HG03439 (cell line): Measurements from ENCODE around the gene CCDC90B.
"Not testable (repeated sequence)": the region's sequence is repeated elsewhere in the genome, so short reads cannot be mapped to it uniquely, and the experiment has no call there.

ENCODE experiments used
- ATAC-seq: cut with Tn5 transposase; IDR thresholded peaks from one replicate; pipeline ENCODE4 v1.9.1; 2021; ENCODE audit warnings: mild to moderate bottlenecking, moderate library complexity; ENCODE audit not compliant: unreplicated experiment

CCDC90B gene, protein sequence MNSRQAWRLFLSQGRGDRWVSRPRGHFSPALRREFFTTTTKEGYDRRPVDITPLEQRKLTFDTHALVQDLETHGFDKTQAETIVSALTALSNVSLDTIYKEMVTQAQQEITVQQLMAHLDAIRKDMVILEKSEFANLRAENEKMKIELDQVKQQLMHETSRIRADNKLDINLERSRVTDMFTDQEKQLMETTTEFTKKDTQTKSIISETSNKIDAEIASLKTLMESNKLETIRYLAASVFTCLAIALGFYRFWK

DNA sequence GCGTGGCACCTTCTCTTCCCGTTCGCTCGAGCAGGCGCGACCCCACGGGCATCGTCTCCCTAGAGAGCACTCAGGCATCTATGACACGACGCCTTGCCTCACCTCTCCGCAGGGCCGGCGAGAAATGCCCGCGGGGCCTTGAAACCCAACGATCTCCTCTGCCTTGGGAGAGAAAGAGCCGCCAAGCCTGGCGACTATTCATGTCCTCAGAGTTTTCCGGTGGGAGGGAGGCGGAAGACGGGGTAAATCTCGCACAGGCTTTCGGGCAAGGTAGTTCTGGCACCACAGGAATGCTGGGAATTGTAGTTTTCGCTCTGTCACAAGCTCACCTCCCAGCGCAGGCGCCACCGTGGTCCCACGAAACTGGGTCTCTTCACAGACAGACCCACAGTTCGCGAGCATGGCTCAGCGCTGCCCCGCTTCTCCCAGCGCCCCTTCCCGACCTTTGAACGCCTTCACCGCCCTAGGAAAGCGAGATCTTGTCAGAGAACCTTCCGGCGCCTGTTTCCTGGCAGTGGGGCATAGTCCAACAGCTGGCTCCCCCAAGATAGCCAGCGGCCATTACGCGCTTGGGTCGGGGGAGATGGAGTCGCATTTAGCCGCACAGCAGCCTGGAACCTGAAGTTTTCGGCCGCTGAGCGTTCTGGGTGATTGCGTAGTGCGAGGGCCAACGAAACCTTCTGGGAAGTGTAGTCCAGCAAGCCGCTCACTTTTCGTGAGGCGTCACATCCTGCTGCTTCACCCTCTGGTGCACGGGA lies at the start of gene CCDC90B:
CCDC90B (minus strand) TSS at position 597 of the 758 bp plus-strand sequence; CDS start at position 202, 395 bp downstream.
- ATAC-seq, result peak; percentile 93

DNA sequence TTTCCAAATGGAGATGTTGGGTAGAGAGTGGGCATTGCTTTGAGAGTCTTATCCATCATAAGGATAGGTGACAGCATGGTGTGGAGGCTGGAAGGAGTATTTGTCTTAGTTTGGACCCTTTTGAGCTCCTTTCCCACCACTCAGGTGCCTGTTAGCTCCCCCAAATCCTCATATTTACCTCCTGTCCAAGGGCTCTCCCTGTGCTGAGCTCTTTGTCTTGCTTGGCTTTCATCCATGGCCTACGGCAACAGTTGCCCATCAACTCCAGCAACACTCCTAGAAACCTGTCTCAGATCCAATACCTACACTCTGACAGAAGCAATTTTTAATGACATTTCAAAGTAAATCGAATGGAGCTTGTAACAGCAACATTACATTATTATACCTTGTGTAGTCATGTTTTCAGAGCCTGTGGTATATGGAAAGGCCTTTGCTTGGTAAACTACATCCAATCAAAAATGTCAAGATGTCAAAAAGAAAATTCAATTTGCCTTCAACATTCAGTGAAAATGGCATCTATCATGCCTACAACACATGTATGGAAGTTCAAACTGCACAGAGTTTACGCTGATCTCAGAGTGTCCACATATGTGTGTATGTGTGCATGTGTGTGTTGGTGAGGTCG lies 49.4 kb upstream of the CCDC90B start:
- no peak for ATAC-seq

DNA sequence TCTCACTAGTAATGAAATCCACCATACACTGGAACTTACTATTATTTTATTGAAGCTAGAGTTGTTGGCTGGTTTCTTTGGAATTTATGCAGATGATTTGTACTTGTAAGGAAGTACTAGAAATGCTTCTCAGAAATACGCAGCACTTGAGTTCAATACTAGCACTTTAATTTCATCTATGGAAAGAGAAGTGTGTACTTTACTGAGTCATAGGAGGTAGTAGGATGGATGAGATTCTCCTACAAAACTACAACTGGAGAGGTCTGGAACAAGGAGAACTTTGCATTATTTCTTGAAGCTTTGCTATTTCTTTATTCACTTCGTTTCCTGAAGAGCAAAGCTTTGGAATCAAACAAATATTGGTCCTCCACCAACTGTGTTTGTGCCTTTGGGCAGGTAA lies 44.1 kb upstream of the CCDC90B start:
- ATAC-seq, result no peak

DNA sequence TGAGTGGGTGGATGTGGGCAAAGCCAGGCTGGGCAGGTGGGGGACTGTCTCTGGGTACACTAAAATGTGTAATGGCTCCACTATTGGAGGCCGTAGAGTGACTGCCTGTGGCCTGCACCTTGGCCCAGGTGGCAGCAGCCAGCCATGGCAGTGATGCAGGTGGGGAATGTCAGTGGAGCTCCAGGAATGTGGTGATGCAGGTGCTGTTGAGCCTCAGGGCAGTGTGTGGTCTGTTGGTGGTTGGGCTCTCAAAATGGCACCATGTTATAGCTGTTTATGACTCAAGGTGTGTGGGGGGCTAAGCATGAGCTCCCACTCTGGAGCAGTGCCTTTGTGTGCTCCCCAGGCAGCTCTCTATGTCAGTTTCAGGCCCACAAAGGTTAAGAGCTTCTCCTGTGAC lies 40.2 kb upstream of the CCDC90B start:
- no peak for ATAC-seq

DNA sequence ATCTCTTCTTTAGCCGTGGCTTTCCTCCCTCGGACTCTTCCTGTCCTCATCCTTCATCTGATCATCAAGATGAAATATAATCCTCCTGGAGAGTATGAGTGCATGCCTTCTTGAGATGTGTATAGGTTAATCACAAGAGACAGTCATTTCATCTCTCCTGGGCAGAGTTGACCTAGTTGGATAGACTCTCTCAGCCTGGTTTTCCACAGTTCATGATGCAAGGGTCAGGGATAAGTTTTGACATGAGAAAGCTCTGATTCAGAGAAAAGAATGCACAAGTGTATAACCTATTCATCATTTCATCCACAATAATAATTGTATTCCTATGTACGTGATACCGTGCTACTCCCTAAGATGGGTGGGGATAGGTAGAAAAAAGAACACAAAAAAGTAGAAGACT lies 33.2 kb upstream of the CCDC90B start:
- no peak for ATAC-seq

DNA sequence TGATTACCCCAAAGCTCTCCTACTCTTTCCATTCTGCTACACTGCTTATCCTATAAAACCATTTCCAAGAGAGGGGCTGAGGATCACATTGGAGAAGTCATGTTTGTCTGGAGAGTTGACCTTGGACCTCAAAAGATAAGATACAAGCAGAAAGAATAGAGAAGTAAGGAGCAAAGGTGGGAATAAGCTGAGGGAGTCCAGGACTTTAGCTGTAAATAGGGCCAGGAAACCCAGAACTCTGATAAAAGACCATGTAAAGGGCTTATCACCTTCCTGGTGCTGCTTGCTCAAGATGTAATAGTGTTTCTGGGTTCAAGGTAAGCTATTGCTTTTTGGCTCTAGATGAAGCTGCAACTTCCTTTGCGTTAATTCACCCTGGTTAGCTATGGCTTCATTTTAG lies 32.8 kb upstream of the CCDC90B start:
- ATAC-seq, result no peak

DNA sequence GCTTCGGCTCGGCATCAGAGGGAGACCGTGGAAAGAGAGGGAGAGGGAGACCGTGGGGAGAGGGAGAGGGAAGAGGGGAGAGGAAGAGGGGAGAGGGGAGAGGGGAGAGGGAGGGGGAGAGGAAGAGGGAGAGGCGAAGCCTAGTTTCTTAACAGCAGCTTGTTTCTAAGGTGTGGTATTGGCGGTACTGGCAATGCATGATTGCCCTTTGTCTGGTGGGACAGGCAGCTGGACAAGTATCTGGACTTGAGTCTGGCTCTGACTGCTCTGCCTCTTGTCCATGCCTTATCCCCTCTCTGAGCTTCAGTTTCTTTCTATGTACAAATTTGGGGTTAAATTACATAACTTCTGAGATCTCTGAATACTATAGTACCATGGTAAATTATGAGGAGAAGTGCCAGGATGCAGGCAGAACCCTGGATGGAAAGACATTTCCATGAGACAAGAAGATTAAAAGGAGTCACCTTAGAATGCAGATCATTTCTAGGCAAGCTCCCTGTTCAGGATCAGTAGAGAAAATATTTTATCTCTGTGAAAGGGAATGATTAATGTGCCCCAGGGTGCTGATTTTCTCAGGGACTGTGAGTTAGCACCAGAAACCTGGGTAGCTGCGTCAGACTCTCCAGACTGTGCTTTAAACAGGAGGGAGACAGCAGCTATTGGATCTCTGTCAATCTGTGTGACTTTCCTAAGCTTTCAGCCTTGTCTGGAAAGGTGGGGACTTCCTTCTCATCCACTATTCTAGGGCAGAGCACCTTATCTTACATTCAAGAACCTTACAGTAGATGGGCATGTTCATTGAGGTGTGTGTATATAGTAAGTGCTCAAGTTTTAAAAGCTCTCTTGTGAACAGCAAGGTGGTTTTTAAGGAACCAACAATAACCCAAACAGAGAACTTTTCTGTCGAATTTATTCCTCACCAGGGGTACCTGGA lies 31.9 kb upstream of the CCDC90B start:
- no peak for ATAC-seq

DNA sequence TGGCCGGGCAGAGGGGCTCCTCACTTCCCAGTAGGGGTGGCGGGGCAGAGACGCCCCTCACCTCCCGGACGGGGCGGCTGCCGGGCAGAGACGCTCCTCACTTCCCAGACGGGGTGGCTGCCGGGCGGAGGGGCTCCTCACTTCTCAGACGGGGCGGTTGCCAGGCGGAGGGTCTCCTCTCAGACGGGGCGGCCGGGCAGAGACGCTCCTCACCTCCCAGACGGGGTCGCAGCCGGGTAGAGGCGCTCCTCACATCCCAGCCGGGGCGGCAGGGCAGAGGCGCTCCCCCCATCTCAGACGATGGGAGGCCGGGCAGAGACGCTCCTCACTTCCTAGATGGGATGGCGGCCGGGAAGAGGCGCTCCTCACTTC lies 30.7 kb upstream of the CCDC90B start:
- not testable (repeated sequence) for ATAC-seq

DNA sequence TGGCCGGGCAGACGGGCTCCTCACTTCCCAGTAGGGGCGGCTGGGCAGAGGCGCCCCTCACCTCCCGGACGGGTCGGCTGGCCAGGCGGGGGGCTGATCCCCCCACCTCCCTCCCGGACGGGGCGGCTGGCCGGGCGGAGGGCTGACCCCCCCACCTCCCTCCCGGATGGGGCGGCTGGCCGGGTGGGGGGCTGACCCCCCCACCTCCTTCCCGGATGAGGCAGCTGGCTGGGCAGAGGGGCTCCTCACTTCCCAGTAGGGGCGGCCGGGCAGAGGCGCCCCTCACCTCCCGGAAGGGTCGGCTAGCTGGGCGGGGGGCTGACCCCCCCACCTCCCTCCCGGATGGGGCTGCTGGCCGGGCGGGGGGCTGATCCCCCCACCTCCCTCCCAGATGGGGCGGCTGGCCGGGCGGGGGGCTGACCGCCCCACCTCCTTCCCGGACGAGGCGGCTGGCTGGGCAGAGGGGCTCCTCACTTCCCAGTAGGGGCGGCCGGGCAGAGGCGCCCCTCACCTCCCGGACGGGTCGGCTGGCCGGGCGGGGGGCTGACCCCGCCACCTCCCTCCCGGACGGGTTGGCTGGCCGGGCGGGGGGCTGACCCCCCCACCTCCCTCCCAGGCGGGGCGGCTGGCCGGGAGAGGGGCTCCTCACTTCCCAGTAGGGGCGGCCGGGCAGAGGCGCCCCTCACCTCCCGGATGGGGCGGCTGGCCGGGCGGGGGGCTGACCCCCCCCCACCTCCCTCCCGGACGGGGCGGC lies 30.2 kb upstream of the CCDC90B start:
- not testable (repeated sequence) for ATAC-seq

DNA sequence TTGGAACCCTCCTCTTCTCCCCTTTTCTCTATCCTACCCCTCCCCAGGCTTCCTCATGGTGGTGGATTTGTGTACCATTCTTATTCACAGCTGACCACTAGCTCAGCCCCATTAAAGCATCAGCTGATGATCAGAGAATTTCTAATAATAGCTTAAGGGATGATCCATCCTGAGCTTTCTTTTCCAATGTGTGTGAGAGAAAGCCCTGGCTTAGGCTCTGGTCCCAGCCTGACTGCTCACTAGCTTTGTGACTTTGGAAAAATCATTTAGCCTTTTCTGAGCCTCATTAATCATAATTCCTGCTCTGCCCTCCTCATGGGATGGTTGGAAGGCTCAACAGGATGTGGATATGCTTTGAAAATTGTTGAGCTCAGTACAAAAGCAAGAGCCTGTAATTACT lies 26.3 kb upstream of the CCDC90B start:
- ATAC-seq, result no peak

DNA sequence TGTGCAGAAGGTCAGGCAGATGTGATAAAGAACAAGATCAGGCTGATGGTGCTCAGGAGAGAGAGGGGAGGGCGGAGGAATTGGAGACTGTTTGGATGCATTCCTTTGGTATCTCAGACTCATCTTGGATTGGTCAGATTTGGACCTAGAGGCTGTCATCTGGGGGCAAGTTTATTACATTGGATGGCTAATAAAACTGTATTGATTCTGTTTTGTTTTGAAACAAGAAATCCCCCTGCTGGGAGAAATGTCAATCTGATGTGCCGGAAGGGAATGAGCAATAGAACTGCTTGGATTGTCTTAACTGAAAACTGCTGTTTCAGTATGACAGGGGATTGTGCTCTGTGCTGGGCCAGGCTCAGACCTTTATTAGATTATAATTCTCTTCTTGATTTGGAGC lies 25.5 kb upstream of the CCDC90B start:
- no peak for ATAC-seq

DNA sequence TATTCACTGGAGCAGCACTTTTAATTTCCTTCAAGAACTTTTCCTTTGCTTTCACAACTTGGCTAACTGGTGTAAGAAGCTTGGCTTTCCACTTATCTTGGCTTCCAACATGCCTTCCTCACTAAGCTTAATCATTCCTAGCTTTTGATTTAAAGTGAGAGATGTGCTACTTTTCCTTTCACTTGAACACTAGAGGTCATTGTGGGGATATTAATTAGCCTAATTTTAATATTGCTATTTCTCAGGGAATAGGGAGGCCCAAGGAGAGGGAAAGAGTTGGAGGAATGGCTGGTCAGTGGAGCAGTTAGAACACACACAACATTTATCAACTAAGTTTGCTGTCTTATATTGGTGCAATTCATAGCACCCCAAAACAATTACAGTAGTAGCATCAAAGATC lies 24.6 kb upstream of the CCDC90B start:
- no peak for ATAC-seq

DNA sequence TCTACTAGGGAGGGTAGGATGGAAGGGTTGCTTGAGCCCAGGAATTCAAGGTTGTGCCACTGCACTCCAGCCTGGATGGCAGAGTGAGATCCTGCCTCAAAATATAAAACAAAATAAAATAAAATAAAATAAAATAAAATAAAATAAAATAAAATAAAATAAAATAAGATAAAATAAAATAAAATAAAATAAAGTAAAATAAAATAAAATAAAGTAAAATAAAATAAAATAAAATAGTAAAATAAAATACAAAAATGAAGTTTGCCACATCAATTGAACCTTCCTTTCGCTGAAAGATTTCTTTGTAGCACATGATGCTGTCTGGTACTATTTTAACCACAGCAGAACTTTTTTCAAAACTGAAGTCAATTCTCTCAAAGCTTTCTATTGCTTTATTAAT lies 22.4 kb upstream of the CCDC90B start:
- not testable (repeated sequence) for ATAC-seq

DNA sequence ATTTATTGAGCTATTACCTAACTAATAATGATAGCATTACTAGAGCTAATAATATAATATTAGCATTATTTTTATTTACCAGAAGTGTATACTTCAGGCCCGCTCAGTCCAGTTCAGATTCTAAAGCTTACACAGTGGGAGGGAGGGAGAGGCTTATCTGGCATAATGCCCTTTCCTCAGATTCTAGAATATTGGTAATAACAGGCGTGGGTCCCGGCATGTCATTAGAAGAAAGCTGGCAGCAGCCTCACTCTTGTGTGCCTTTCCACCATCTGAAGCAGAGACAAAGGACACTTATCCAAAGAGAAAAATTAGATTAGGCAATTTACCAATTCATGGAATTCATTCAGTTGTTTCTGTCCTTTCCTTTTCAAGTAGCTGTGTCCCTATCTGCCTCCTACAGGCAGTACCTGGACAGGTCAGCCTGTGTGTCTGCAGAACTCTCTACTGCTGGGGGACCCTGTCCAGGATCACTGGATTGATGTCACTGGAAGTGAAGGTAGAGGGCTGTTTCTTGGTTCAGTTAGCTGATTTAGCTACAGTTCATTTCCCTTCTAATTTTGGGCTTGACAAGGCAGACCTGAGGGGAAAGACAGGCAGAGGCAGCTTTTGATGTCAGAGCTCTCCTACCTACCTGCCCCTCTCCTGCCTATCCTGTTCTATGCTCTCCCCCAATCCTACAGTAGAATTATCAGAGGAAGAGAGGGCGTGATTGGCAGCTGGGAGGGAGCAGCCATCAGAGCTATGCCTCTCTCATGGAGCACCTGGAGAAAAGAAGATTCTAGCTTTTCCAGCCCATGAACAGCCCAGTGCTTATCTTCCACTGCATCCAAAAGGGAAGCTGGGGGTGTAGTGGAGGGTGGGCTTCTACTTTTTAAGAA lies 20.3 kb upstream of the CCDC90B start:
- no peak for ATAC-seq

DNA sequence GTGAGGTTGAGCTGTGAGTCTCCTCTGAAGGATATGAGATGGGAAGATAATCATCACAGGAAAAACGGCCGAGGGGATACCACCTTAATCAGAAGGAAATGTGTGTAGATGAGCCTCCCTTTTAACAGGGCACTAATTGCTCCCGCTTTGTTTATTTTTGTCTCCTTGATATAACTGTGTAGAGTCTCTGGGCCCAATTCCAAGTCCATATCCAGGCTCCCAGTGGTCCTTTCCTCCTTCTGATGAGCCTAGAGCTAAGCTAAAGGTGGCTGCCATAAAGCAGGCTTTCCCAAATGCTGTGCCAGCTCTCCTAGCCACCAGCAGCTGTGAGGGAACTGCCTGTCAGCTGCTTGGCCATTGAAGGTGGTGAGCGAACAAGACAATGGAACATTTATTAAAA lies 17.1 kb upstream of the CCDC90B start:
- ATAC-seq, result no peak

DNA sequence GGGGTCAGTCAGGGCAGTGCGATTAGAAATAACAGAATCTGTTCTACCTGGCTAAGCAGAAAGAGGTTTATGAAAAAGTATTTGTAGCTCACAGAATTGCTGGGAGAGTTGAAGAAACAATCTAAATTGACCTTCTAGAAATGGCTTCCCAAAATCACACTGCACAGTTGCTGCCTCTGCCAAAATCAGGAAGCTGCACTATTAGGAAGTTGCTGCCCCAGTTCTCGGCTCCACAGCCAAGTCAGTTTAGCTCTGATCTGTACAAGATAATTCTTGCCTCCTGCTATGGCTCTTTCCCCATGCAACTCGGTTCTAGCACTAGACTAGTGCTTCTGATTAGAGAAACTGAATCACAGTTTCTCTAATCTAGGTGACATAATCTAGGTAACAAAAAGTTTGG lies 16.0 kb upstream of the CCDC90B start:
- ATAC-seq, result no peak

DNA sequence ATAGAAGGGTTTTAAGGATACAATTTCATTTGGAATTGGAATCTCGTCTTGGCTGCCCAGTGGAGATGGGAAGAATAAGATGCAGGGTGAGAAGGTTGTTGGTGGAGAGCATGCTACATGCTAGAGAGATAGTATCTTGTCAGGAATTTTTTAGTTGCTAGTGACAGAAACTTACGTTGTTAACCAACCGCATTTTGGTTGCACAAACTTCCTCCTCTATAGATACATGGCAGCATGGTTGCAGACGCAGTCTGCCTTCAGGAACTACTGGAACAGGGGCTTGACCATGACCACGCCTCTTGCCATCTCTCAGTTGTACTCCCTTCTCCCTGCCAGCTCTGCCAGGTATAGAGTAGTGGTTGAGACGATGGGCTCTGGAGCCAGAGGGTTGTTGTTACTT lies 13.5 kb upstream of the CCDC90B start:
- no peak for ATAC-seq

DNA sequence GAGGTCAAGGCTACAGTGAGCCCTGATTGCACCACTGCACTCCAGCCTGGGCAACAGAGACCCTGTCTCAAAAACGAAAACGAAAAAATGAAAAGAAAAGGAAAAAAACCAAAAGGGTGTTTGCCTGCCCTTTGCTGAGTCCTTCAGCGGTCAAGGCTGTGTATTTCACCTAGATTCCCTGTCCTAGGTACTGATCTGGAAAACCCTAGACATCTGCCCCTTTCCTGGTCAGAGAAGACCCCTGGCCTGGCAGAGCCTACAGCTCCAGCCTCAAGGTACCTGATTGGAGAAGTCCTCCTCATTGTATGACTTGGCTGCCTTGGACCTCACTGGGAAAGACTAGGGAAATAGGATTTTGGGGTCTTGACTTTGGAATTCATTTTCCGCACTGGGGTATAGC lies 8.0 kb upstream of the CCDC90B start:
- ATAC-seq, result no peak

DNA sequence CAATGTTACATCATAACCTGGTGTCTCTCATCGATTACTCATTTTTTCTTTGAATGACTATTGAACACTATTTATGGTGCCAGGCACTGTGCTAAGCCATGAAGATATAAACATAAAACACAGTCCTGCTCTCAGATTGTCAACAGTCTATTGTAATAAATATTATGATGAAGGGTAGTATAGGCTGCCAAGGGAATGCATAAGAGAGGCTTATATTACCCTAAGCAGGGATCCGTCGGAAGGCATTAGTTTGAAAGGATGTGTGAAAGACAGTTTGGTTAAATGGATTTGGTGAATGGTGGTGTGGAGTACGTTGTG lies 7.2 kb upstream of the CCDC90B start:
- no peak for ATAC-seq
